Mesenchymal stem cell (in vitro differentiated cells and primary cell): ENCODE measurements around the gene FGFBP3.

Source experiments
- DNase-seq: peaks from one replicate; pipeline ENCODE4 v3.0.0-alpha.2; 2013
- H2AFZ ChIP-seq: one replicate; pipeline ENCODE4 v1.6.1; 2013; ENCODE audit warnings: low read depth, mild to moderate bottlenecking, control low read depth, inconsistent platforms, low read length, moderate library complexity
- H2AK5ac ChIP-seq: 2 replicates; pipeline ENCODE4 v1.6.1; 2013; ENCODE audit warnings: low read length, moderate library complexity, mild to moderate bottlenecking, inconsistent platforms; ENCODE audit not compliant: severe bottlenecking
- H2BK120ac ChIP-seq: one replicate; pipeline ENCODE4 v1.6.1; 2013; ENCODE audit warnings: low read depth, mild to moderate bottlenecking, inconsistent platforms, low read length, moderate library complexity
- H2BK12ac ChIP-seq, 2 experiments: one replicate each; pipeline ENCODE4 v1.6.1; 2013; ENCODE audit warnings: inconsistent platforms in 2 of 2, low read length in 2 of 2, mild to moderate bottlenecking in 2 of 2, moderate library complexity in 2 of 2, control low read depth in 1 of 2
- H2BK15ac ChIP-seq: one replicate; pipeline ENCODE4 v1.6.1; 2013; ENCODE audit warnings: mild to moderate bottlenecking, low read depth, inconsistent platforms; ENCODE audit not compliant: poor library complexity, severe bottlenecking
- H2BK5ac ChIP-seq: 2 replicates; pipeline ENCODE4 v1.6.1; 2013; ENCODE audit warnings: low read depth, mild to moderate bottlenecking, low read length, control low read depth, inconsistent platforms; ENCODE audit not compliant: poor library complexity, severe bottlenecking
- H3K14ac ChIP-seq, 2 experiments: one replicate each; pipeline ENCODE4 v1.6.1; 2013; ENCODE audit warnings: inconsistent platforms in 2 of 2, low read length in 2 of 2, control low read depth in 1 of 2, mild to moderate bottlenecking in 1 of 2, moderate library complexity in 1 of 2
- H3K18ac ChIP-seq, 2 experiments: one replicate each; pipeline ENCODE4 v1.6.1; 2013; ENCODE audit warnings: inconsistent platforms in 2 of 2, low read length in 2 of 2, control low read depth in 1 of 2, low read depth in 1 of 2, mild to moderate bottlenecking in 1 of 2
- H3K23ac ChIP-seq, 2 experiments: one replicate each; pipeline ENCODE4 v1.6.1; 2013; ENCODE audit warnings: inconsistent platforms in 2 of 2, low read length in 2 of 2, mild to moderate bottlenecking in 2 of 2, moderate library complexity in 2 of 2, control low read depth in 1 of 2
- H3K27ac ChIP-seq: 2 replicates; pipeline ENCODE4 v1.5.1; 2013; ENCODE audit warnings: mild to moderate bottlenecking, moderate library complexity, low read length, control low read depth, inconsistent platforms; ENCODE audit not compliant: poor library complexity, severe bottlenecking
- H3K27me3 ChIP-seq, 2 experiments: 2 replicates each; pipeline versions ENCODE4 v1.6.1 to v1.7.0; 2013; ENCODE audit warnings: low read length in 2 of 2, mild to moderate bottlenecking in 2 of 2, moderate library complexity in 2 of 2, control low read depth in 1 of 2, inconsistent platforms in 1 of 2; ENCODE audit not compliant: control insufficient read depth in 1 of 2, insufficient read depth in 1 of 2
- H3K36me3 ChIP-seq, 2 experiments: 2 replicates each; pipeline versions ENCODE4 v1.6.1 to v1.7.0; 2013; ENCODE audit warnings: low read length in 2 of 2, control low read depth in 1 of 2, inconsistent platforms in 1 of 2, low read depth in 1 of 2, mild to moderate bottlenecking in 1 of 2; ENCODE audit not compliant: insufficient read depth in 2 of 2, control insufficient read depth in 1 of 2
- H3K4ac ChIP-seq, 2 experiments: one replicate each; pipeline ENCODE4 v1.6.1; 2013; ENCODE audit warnings: inconsistent platforms in 2 of 2, low read length in 2 of 2, mild to moderate bottlenecking in 2 of 2, moderate library complexity in 2 of 2, control low read depth in 1 of 2, low read depth in 1 of 2
- H3K4me1 ChIP-seq: 2 replicates; pipeline ENCODE4 v1.6.1; 2013; ENCODE audit warnings: low read depth, low read length, control low read depth; ENCODE audit not compliant: control insufficient read depth, insufficient read depth
- H3K4me2 ChIP-seq: 2 replicates; pipeline ENCODE4 v1.6.1; 2013; ENCODE audit warnings: low read length, mild to moderate bottlenecking, inconsistent platforms; ENCODE audit not compliant: poor library complexity, severe bottlenecking
- H3K4me3 ChIP-seq, 2 experiments: 2 replicates each; pipeline versions ENCODE4 v1.5.1 to v1.7.0; 2013; ENCODE audit warnings: low read length in 2 of 2, mild to moderate bottlenecking in 2 of 2, control low read depth in 1 of 2, low read depth in 1 of 2; ENCODE audit not compliant: insufficient read depth in 1 of 2
- H3K79me1 ChIP-seq: replicated peaks from 2 replicates; pipeline ENCODE4 v1.6.1; 2013; ENCODE audit warnings: mild to moderate bottlenecking, control low read depth, low read length, inconsistent platforms; ENCODE audit not compliant: poor library complexity, severe bottlenecking
- H3K9ac ChIP-seq: 2 replicates; pipeline ENCODE4 v1.7.0; 2013; ENCODE audit warnings: mild to moderate bottlenecking, low read length, moderate library complexity
- H3K9me3 ChIP-seq: 2 replicates; pipeline ENCODE4 v1.7.0; 2013; ENCODE audit warnings: mild to moderate bottlenecking, low read length; ENCODE audit not compliant: control insufficient read depth
- H4K8ac ChIP-seq: one replicate; pipeline ENCODE4 v1.6.1; 2013; ENCODE audit warnings: inconsistent platforms, mild to moderate bottlenecking, low read length, moderate library complexity
- H4K91ac ChIP-seq: one replicate; pipeline ENCODE4 v1.6.1; 2013; ENCODE audit warnings: mild to moderate bottlenecking, low read length, inconsistent platforms
- WGBS: methylation state at CpG from one replicate; pipeline ENCODE4 v1.1.7; 2013; ENCODE audit warnings: mixed read lengths; 5-methylcytosine and 5-hydroxymethylcytosine counted together

The FGFBP3 gene

GRCh38 chr10:91924212-91925021 lies 15.1 kb upstream of the FGFBP3 start:
- no peak overlapping the region for H3K23ac ChIP-seq
- H2AFZ ChIP-seq, result no peak overlapping the region
- H3K4ac ChIP-seq, result no peak overlapping the region
- H3K27ac ChIP-seq, result no peak overlapping the region
- no peak overlapping the region for H3K18ac ChIP-seq
- peak overlapping the region; percentile 61 for H2BK120ac ChIP-seq
- peak overlapping the region; percentile 98 for H3K9ac ChIP-seq
- no peak overlapping the region for H3K14ac ChIP-seq
- H3K79me1 ChIP-seq, result peaks cover 3% of the 10 kb centered on the region
- peaks cover 3 to 5% of the 10 kb centered on the region in 2 experiments for H3K36me3 ChIP-seq
- H3K4me3 ChIP-seq, result peak overlapping the region; percentile 95 to 99
- peaks cover 4% of the 10 kb centered on the region for H3K9me3 ChIP-seq
- no peak overlapping the region for H4K91ac ChIP-seq
- no peak overlapping the region for H2AK5ac ChIP-seq
- peaks cover 2% of the 10 kb centered on the region for H3K4me1 ChIP-seq
- H3K27me3 ChIP-seq, result no peaks in the 10 kb centered on the region
- no peak overlapping the region for H2BK5ac ChIP-seq
- WGBS, result 16% methylated on average over 11 of the region's 21 CpGs
- no peak overlapping the region for H2BK15ac ChIP-seq
- peak; percentile 58 for DNase-seq
- H3K4me2 ChIP-seq, result peak overlapping the region; percentile 84
- no peak overlapping the region for H2BK12ac ChIP-seq
- H4K8ac ChIP-seq, result no peak overlapping the region

- H2BK15ac ChIP-seq, result peak within 1 kb of the TSS; percentile 89
- no peaks in the 10 kb centered on the region for H3K27me3 ChIP-seq
- peak within 1 kb of the TSS; percentile 98 for H3K9ac ChIP-seq
- peak within 1 kb of the TSS; percentile 78 for H3K27ac ChIP-seq
- H2AFZ ChIP-seq, result peak within 1 kb of the TSS; percentile 99
- peak within 1 kb of the TSS; percentile 35 for H2BK5ac ChIP-seq
- peak within 1 kb of the TSS; percentile 96 to 99 for H3K18ac ChIP-seq
- peak within 1 kb of the TSS; percentile 61 for H2BK120ac ChIP-seq
- peak within 1 kb of the TSS; percentile 94 for H4K8ac ChIP-seq
- peak within 1 kb of the TSS in 1 of 2 experiments; percentile 73 for H2BK12ac ChIP-seq
- no peaks in the 10 kb centered on the region for H3K4me1 ChIP-seq
- peak within 1 kb of the TSS; percentile 90 for H4K91ac ChIP-seq
- peaks cover 4% of the 10 kb centered on the region for H3K9me3 ChIP-seq
- H3K14ac ChIP-seq, result peak within 1 kb of the TSS in 1 of 2 experiments; percentile 99
- H2AK5ac ChIP-seq, result no peak within 1 kb of the TSS
- H3K4ac ChIP-seq, result peak within 1 kb of the TSS; percentile 87 to 96
- WGBS, result under 1% methylated on average over 57 of the region's 65 CpGs
- H3K36me3 ChIP-seq, result peaks cover under 1 to 5% of the 10 kb centered on the region in 2 experiments
- peak; percentile 96 for DNase-seq
- H3K4me2 ChIP-seq, result peak within 1 kb of the TSS; percentile 84
- H3K4me3 ChIP-seq, result peak within 1 kb of the TSS; percentile 95 to 99
- H3K79me1 ChIP-seq, result peaks cover 1% of the 10 kb centered on the region
- peak within 1 kb of the TSS in 1 of 2 experiments; percentile 99 for H3K23ac ChIP-seq
These were observed 14.3 kb upstream of the FGFBP3 start, which contains the start of gene BTAF1 for GRCh38 chr10:91923371-91924211. Gene BTAF1, plus strand, starts transcription at chr10:91923770. Its CDS starts 307 bp downstream, at chr10:91924077.

- Histone ChIP-seq H3K27ac (no peak overlapping the region), H3K14ac (no peak overlapping the region), H3K27me3 (peaks cover 0 to 4% of the 10 kb centered on the region in 2 experiments), H3K9ac (no peak overlapping the region), H2AFZ (no peak overlapping the region), H2BK5ac (no peak overlapping the region), H3K79me1 (no peaks in the 10 kb centered on the region), H3K23ac (no peak overlapping the region), H4K8ac (no peak overlapping the region), H3K9me3 (peaks cover 4% of the 10 kb centered on the region), H2AK5ac (no peak overlapping the region), H3K4ac (no peak overlapping the region), H2BK15ac (no peak overlapping the region), H3K4me1 (no peaks in the 10 kb centered on the region), H2BK12ac (no peak overlapping the region), H2BK120ac (no peak overlapping the region), H3K18ac (no peak overlapping the region), H3K4me2 (no peak overlapping the region), H4K91ac (no peak overlapping the region), H3K36me3 (no peaks in the 10 kb centered on the region), H3K4me3 (no peak overlapping the region)
- 100% methylated on average over 1 of the region's 1 CpG for WGBS
- no peak for DNase-seq
These were observed 10.4 kb upstream of the FGFBP3 start for GRCh38 chr10:91919651-91920050.

- H3K36me3 ChIP-seq, result no peaks in the 10 kb centered on the region
- no peak overlapping the region for H4K8ac ChIP-seq
- H2BK120ac ChIP-seq, result no peak overlapping the region
- 82% methylated on average over 3 of the region's 4 CpGs for WGBS
- H3K27me3 ChIP-seq, result no peaks in the 10 kb centered on the region
- no peak overlapping the region for H3K18ac ChIP-seq
- H3K4ac ChIP-seq, result no peak overlapping the region
- H2BK5ac ChIP-seq, result no peak overlapping the region
- H3K4me3 ChIP-seq, result no peak overlapping the region
- no peak overlapping the region for H3K27ac ChIP-seq
- no peak overlapping the region for H3K4me2 ChIP-seq
- no peaks in the 10 kb centered on the region for H3K9me3 ChIP-seq
- H2AK5ac ChIP-seq, result no peak overlapping the region
- H3K9ac ChIP-seq, result no peak overlapping the region
- H4K91ac ChIP-seq, result no peak overlapping the region
- DNase-seq, result no peak
- peaks cover 8% of the 10 kb centered on the region for H3K4me1 ChIP-seq
- no peak overlapping the region for H3K14ac ChIP-seq
- no peak overlapping the region for H2AFZ ChIP-seq
- H3K79me1 ChIP-seq, result peaks cover 7% of the 10 kb centered on the region
- no peak overlapping the region for H2BK12ac ChIP-seq
- H3K23ac ChIP-seq, result no peak overlapping the region
- no peak overlapping the region for H2BK15ac ChIP-seq
These were observed 1.2 kb upstream of the FGFBP3 start for GRCh38 chr10:91910467-91910866.
